Measurements from ENCODE around the gene LILRA6. TPM values are rescaled to one million over a fixed set of nuclear protein-coding genes. Genes with fewer than 3 reads are reported as not detected.

The LILRA6 gene
- total RNA-seq, 1 experiment from 2014 or later, result not detected

Other genes with a start within 250 kb of the LILRA6 start
- gene VSTM1, start 178.9 kb downstream of the LILRA6 start, total RNA-seq (2014; rRNA removed; shearing (Covaris generic)), result not detected in 2 replicates
- not detected in 2 replicates for gene TARM1, start 161.4 kb downstream of the LILRA6 start, total RNA-seq (2014; rRNA removed; shearing (Covaris generic))
- 0.66 and 1.8 TPM in 2 replicates for gene OSCAR, start 142.0 kb downstream of the LILRA6 start, total RNA-seq (2014; rRNA removed; shearing (Covaris generic))
- 111 and 113 TPM in 2 replicates for gene NDUFA3, start 139.9 kb downstream of the LILRA6 start, total RNA-seq (2014; rRNA removed; shearing (Covaris generic))
- 22.4 and 24.3 TPM in 2 replicates for gene TFPT, start 127.1 kb downstream of the LILRA6 start, total RNA-seq (2014; rRNA removed; shearing (Covaris generic))
- 81.7 and 100 TPM in 2 replicates for gene PRPF31, start 127.0 kb downstream of the LILRA6 start, total RNA-seq (2014; rRNA removed; shearing (Covaris generic))
- gene CNOT3, start 105.0 kb downstream of the LILRA6 start, total RNA-seq (2014; rRNA removed; shearing (Covaris generic)), result 17.0 and 24.9 TPM in 2 replicates
- gene LENG1, start 83.1 kb downstream of the LILRA6 start, total RNA-seq (2014; rRNA removed; shearing (Covaris generic)), result 3.6 and 4.7 TPM in 2 replicates
- 1.9 and 2.8 TPM in 2 replicates for gene TMC4, start 69.6 kb downstream of the LILRA6 start, total RNA-seq (2014; rRNA removed; shearing (Covaris generic))
- gene MBOAT7, start 53.2 kb downstream of the LILRA6 start, total RNA-seq (2014; rRNA removed; shearing (Covaris generic)), result 76.6 and 88.1 TPM in 2 replicates
- gene TSEN34, start 51.5 kb downstream of the LILRA6 start, total RNA-seq (2014; rRNA removed; shearing (Covaris generic)), result 76.9 and 87.8 TPM in 2 replicates
- gene RPS9, start 41.9 kb downstream of the LILRA6 start, total RNA-seq (2014; rRNA removed; shearing (Covaris generic)), result 3,283 and 3,663 TPM in 2 replicates
- gene LILRB3, start 19.8 kb downstream of the LILRA6 start, total RNA-seq (2014; rRNA removed; shearing (Covaris generic)), result not detected in 2 replicates
- gene LILRB5, start 14.5 kb upstream of the LILRA6 start, total RNA-seq (2014; rRNA removed; shearing (Covaris generic)), result not detected in 2 replicates
- gene LILRB2, start 38.3 kb upstream of the LILRA6 start, total RNA-seq (2014; rRNA removed; shearing (Covaris generic)), result not detected in 2 replicates
- not detected in 2 replicates for gene LILRA5, start 70.4 kb upstream of the LILRA6 start, total RNA-seq (2014; rRNA removed; shearing (Covaris generic))
- not detected in 2 replicates for gene LILRA4, start 96.4 kb upstream of the LILRA6 start, total RNA-seq (2014; rRNA removed; shearing (Covaris generic))
- gene LAIR1, start 122.1 kb upstream of the LILRA6 start, total RNA-seq (2014; rRNA removed; shearing (Covaris generic)), result 0.07 and 0.33 TPM in 2 replicates
- gene TTYH1, start 172.7 kb upstream of the LILRA6 start, total RNA-seq (2014; rRNA removed; shearing (Covaris generic)), result 13.4 and 17.7 TPM in 2 replicates
- 25.3 and 30.7 TPM in 2 replicates for gene LENG8, start 206.4 kb upstream of the LILRA6 start, total RNA-seq (2014; rRNA removed; shearing (Covaris generic))
- gene LENG9, start 221.0 kb upstream of the LILRA6 start, total RNA-seq (2014; rRNA removed; shearing (Covaris generic)), result 3.5 and 7.9 TPM in 2 replicates
- gene CDC42EP5, start 230.5 kb upstream of the LILRA6 start, total RNA-seq (2014; rRNA removed; shearing (Covaris generic)), result 0.70 and 4.3 TPM in 2 replicates

Measured in H7 (cell line).